ENCODE data around the gene PRDM2. TPM values are rescaled to one million over a fixed set of nuclear protein-coding genes. Genes with fewer than 3 reads are reported as not detected.

Gene PRDM2
- total RNA-seq, 2 experiments from 2014 or later = 136 to 140 TPM

- H3K4me1 ChIP-seq (ENCODE audit: insufficient read depth, low read length) = peaks cover 11% of the 10 kb centered on the region
- intact Hi-C loops (cut with DNase I, micrococcal nuclease) = loop anchor here in 1 of 2 experiments (10.0 kb wide), 1 partner anchor 46 kb away; no protein-coding TSS in a partner anchor
- no peak for TF ChIP-seq CTCF (IDR thresholded peaks at IDR 0.05)
- no peaks in the 10 kb centered on the region for H3K27me3 ChIP-seq (ENCODE audit: control insufficient read depth in 1 of 2, insufficient read depth in 2 of 2, low read length in 2 of 2)
- H3K9me3 ChIP-seq (ENCODE audit: control insufficient read depth in 1 of 2, insufficient read depth in 1 of 2, low read length in 2 of 2) = no peaks in the 10 kb centered on the region
- H3K27ac Mint-ChIP-seq = peak overlapping the region; percentile 65
- H3K4me1 Mint-ChIP-seq (ENCODE audit: low read depth) = peaks cover 78% of the 10 kb centered on the region
- ATAC-seq (ENCODE audit: poor library complexity) = no peak
- ChIA-PET CTCF (no interaction called here), POLR2A (no interaction called here)
- peaks cover 97% of the 10 kb centered on the region for H3K36me3 ChIP-seq (ENCODE audit: insufficient read depth, low read length)
- no peak overlapping the region for H3K4me3 Mint-ChIP-seq
- H3K9me3 Mint-ChIP-seq = no peaks in the 10 kb centered on the region
- H3K27ac ChIP-seq (ENCODE audit: low read depth in 1 of 2, low read length in 2 of 2) = no peak overlapping the region
- peaks cover under 1% of the 10 kb centered on the region for H3K36me3 Mint-ChIP-seq (ENCODE audit: low read depth)
- H3K27me3 Mint-ChIP-seq = no peaks in the 10 kb centered on the region
- no peak overlapping the region for H3K4me3 ChIP-seq (ENCODE audit: low read length)
- no peak for DNase-seq
These were observed 80.8 kb downstream of the PRDM2 start for GRCh38 chr1:13780780-13781179.

DNA sequence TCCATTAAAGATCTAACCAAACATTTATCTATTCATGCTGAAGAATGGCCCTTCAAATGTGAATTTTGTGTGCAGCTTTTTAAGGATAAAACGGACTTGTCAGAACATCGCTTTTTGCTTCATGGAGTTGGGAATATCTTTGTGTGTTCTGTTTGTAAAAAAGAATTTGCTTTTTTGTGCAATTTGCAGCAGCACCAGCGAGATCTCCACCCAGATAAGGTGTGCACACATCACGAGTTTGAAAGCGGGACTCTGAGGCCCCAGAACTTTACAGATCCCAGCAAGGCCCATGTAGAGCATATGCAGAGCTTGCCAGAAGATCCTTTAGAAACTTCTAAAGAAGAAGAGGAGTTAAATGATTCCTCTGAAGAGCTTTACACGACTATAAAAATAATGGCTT, 81.2 kb downstream of the PRDM2 start:
- Histone ChIP-seq H3K27ac (ENCODE audit: low read depth in 1 of 2, low read length in 2 of 2) (no peak overlapping the region), H3K27me3 (ENCODE audit: control insufficient read depth in 1 of 2, insufficient read depth in 2 of 2, low read length in 2 of 2) (no peaks in the 10 kb centered on the region), H3K9me3 (ENCODE audit: control insufficient read depth in 1 of 2, insufficient read depth in 1 of 2, low read length in 2 of 2) (no peaks in the 10 kb centered on the region), H3K36me3 (ENCODE audit: insufficient read depth, low read length) (peaks cover 93% of the 10 kb centered on the region), H3K4me3 (ENCODE audit: low read length) (no peak overlapping the region), H3K4me1 (ENCODE audit: insufficient read depth, low read length) (peaks cover 11% of the 10 kb centered on the region)
- POLR2A ChIA-PET = no interaction called here
- no peak for ATAC-seq (ENCODE audit: poor library complexity)
- no peaks in the 10 kb centered on the region for H3K27me3 Mint-ChIP-seq
- CTCF ChIA-PET = no interaction called here
- H3K9me3 Mint-ChIP-seq = no peaks in the 10 kb centered on the region
- no peak overlapping the region for H3K4me3 Mint-ChIP-seq
- peaks cover 81% of the 10 kb centered on the region for H3K4me1 Mint-ChIP-seq (ENCODE audit: low read depth)
- TF ChIP-seq CTCF (IDR thresholded peaks at IDR 0.05) = no peak
- intact Hi-C loops (cut with DNase I, micrococcal nuclease) = loop anchor here in 1 of 2 experiments (10.0 kb wide), 1 partner anchor 46 kb away; no protein-coding TSS in a partner anchor
- peaks cover 5% of the 10 kb centered on the region for H3K36me3 Mint-ChIP-seq (ENCODE audit: low read depth)
- DNase-seq = no peak
- H3K27ac Mint-ChIP-seq = peak overlapping the region; percentile 65

DNA sequence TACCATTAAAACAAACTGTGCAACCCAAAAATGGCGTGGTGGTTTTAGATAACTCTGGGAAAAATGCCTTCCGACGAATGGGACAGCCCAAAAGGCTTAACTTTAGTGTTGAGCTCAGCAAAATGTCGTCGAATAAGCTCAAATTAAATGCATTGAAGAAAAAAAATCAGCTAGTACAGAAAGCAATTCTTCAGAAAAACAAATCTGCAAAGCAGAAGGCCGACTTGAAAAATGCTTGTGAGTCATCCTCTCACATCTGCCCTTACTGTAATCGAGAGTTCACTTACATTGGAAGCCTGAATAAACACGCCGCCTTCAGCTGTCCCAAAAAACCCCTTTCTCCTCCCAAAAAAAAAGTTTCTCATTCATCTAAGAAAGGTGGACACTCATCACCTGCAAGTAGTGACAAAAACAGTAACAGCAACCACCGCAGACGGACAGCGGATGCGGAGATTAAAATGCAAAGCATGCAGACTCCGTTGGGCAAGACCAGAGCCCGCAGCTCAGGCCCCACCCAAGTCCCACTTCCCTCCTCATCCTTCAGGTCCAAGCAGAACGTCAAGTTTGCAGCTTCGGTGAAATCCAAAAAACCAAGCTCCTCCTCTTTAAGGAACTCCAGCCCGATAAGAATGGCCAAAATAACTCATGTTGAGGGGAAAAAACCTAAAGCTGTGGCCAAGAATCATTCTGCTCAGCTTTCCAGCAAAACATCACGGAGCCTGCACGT, 82.1 kb downstream of the PRDM2 start:
- Mint-ChIP-seq H3K27me3 (no peaks in the 10 kb centered on the region), H3K4me1 (ENCODE audit: low read depth) (peaks cover 86% of the 10 kb centered on the region), H3K36me3 (ENCODE audit: low read depth) (peaks cover 13% of the 10 kb centered on the region), H3K4me3 (peak overlapping the region; percentile 38), H3K9me3 (no peaks in the 10 kb centered on the region), H3K27ac (peak overlapping the region; percentile 65)
- Histone ChIP-seq H3K36me3 (ENCODE audit: insufficient read depth, low read length) (peaks cover 92% of the 10 kb centered on the region), H3K4me3 (ENCODE audit: low read length) (no peak overlapping the region), H3K9me3 (ENCODE audit: control insufficient read depth in 1 of 2, insufficient read depth in 1 of 2, low read length in 2 of 2) (no peaks in the 10 kb centered on the region), H3K27me3 (ENCODE audit: control insufficient read depth in 1 of 2, insufficient read depth in 2 of 2, low read length in 2 of 2) (no peaks in the 10 kb centered on the region), H3K27ac (ENCODE audit: low read depth in 1 of 2, low read length in 2 of 2) (no peak overlapping the region), H3K4me1 (ENCODE audit: insufficient read depth, low read length) (peaks cover 11% of the 10 kb centered on the region)
- intact Hi-C loops (cut with DNase I, micrococcal nuclease) = loop anchor here in 1 of 2 experiments (10.0 kb wide), 1 partner anchor 47 kb away; no protein-coding TSS in a partner anchor
- no peak for DNase-seq
- no peak for ATAC-seq (ENCODE audit: poor library complexity)
- POLR2A ChIA-PET = interaction anchor here (1.8 kb wide), 1 partner anchor 10 kb away, joined by 6 read pairs; no protein-coding TSS in a partner anchor
- TF ChIP-seq CTCF (IDR thresholded peaks at IDR 0.05) = no peak
- CTCF ChIA-PET = interaction anchor here (1.6 to 1.7 kb wide), 2 partner anchors 12 to 13 kb away, joined by 3 to 4 read pairs; no protein-coding TSS in a partner anchor
